Neural progenitor cell (in vitro differentiated cells): ENCODE results near the gene TBATA.

Experiments
- CTCF ChIP-seq: fragments of 200-600 bp; sonication (generic); IDR thresholded peaks from 2 replicates; pipeline ENCODE4 v1.5.1; 2017; ENCODE audit warnings: antibody characterized with exemption, mild to moderate bottlenecking
- EZH2 ChIP-seq: fragments of 200-600 bp; sonication (generic); IDR thresholded peaks from 2 replicates; pipeline ENCODE4 v1.6.1; 2017; ENCODE audit warnings: antibody characterized with exemption, mild to moderate bottlenecking, moderate library complexity
- EZH2phosphoT487 ChIP-seq: fragments of 200-600 bp; sonication (generic); IDR thresholded peaks from 2 replicates; pipeline ENCODE4 v1.6.1; 2017; ENCODE audit warnings: antibody characterized with exemption

- TF ChIP-seq CTCF (peak; percentile 22), EZH2 (no peak), EZH2phosphoT487 (no peak)
These were observed 47.0 kb downstream of the TBATA start for GRCh38 chr10:70738006-70738760.
